PC-9 (cell line): ENCODE data around the gene DNAL4. TPM values are rescaled to one million over a fixed set of nuclear protein-coding genes. Genes with fewer than 3 reads are reported as not detected.

Experiments used
- BruUV-seq: library from RNA; stranded (reverse); fragments of 400-500 nt; replicated peaks from 2 replicates; lab custom pipeline; 2021; lab: Mats Ljungman, UMichigan
- CTCF ChIA-PET: fragments of 300-600 bp; sonication (Branson Sonifier 250); formaldehyde crosslinking; loops from one replicate; lab custom pipeline; 2022; ENCODE audit warnings: antibody characterized with exemption; lab: Charles Lee
- POLR2A ChIA-PET: fragments of 300-600 bp; sonication (Branson Sonifier 250); formaldehyde crosslinking; loops from one replicate; lab custom pipeline; 2022; ENCODE audit warnings: antibody characterized with exemption; ENCODE audit not compliant: unreplicated experiment; lab: Charles Lee
- DNase-seq, 2 experiments: peaks; one replicate each; pipeline versions ENCODE4 v3.0.0 to v3.0.0-alpha.2; 2015 to 2022; ENCODE audit warnings: mixed read lengths in 1 of 2
- H2AFZ ChIP-seq: fragments of 200-600 bp; sonication (generic); 2 replicates; pipeline ENCODE4 v1.8.1; 2017; ENCODE audit warnings: antibody characterized with exemption
- H3F3A ChIP-seq: fragments of 200-600 bp; sonication (generic); 2 replicates; pipeline ENCODE4 v1.8.1; 2017; ENCODE audit warnings: antibody characterized with exemption, mild to moderate bottlenecking, low read depth; ENCODE audit not compliant: insufficient read depth
- H3K27ac ChIP-seq: fragments of 200-600 bp; sonication (generic); 2 replicates; pipeline ENCODE4 v1.6.1; 2016; ENCODE audit warnings: mixed run types
- H3K27me3 ChIP-seq: fragments of 200-600 bp; sonication (generic); 2 replicates; pipeline ENCODE4 v1.6.1; 2016; ENCODE audit warnings: low read depth, mixed run types; ENCODE audit not compliant: insufficient read depth
- H3K36me3 ChIP-seq: fragments of 200-600 bp; sonication (generic); 2 replicates; pipeline ENCODE4 v1.6.1; 2016; ENCODE audit warnings: low read depth, mixed run types
- H3K4me1 ChIP-seq: fragments of 200-600 bp; sonication (generic); replicated peaks from 2 replicates; pipeline ENCODE4 v1.6.1; 2016; ENCODE audit warnings: mixed run types; ENCODE audit not compliant: insufficient read depth
- H3K4me2 ChIP-seq: fragments of 200-600 bp; sonication (generic); 2 replicates; pipeline ENCODE4 v1.6.1; 2017; ENCODE audit warnings: mixed run types
- H3K4me3 ChIP-seq: fragments of 200-600 bp; sonication (generic); 2 replicates; pipeline ENCODE4 v1.6.1; 2016; ENCODE audit warnings: mixed run types
- H3K79me2 ChIP-seq: fragments of 200-600 bp; sonication (generic); 2 replicates; pipeline ENCODE4 v1.6.1; 2017; ENCODE audit warnings: low read depth, mixed run types
- H3K9me2 ChIP-seq: fragments of 200-600 bp; sonication (generic); 2 replicates; pipeline ENCODE4 v1.8.1; 2017; ENCODE audit warnings: mild to moderate bottlenecking; ENCODE audit not compliant: insufficient read depth
- H3K9me3 ChIP-seq: fragments of 200-600 bp; sonication (generic); 2 replicates; pipeline ENCODE4 v1.8.1; 2016; ENCODE audit warnings: low read depth; ENCODE audit not compliant: insufficient read depth
- H4K20me1 ChIP-seq: fragments of 200-600 bp; sonication (generic); 2 replicates; pipeline ENCODE4 v1.8.1; 2017; ENCODE audit not compliant: insufficient read depth
- EZH2 ChIP-seq: fragments of 200-600 bp; sonication (generic); IDR thresholded peaks from 2 replicates; pipeline ENCODE4 v1.8.0; 2017; ENCODE audit warnings: antibody characterized with exemption, low read depth
- intact Hi-C: fragments of 100-400 bp; cut with micrococcal nuclease; formaldehyde crosslinking; loops from one replicate; pipeline ENCODE4 v1.10.0; 2022; ENCODE audit not compliant: unreplicated experiment
- total RNA-seq: library from RNA; stranded (reverse); gene quantifications from 2 replicates; pipeline ENCODE4 v1.2.3, GENCODE V29; 2021
- TF ChIP-seq, protein P1 (sequence below): fragments of 200-600 bp; sonication (generic); conservative IDR thresholded peaks from 2 replicates; pipeline ENCODE4 v1.6.1; 2017; ENCODE audit warnings: mixed run types, antibody characterized with exemption, mild to moderate bottlenecking, moderate library complexity

DNAL4 gene
- total RNA-seq, 1 experiment from 2014 or later = 50.3 TPM

DNA sequence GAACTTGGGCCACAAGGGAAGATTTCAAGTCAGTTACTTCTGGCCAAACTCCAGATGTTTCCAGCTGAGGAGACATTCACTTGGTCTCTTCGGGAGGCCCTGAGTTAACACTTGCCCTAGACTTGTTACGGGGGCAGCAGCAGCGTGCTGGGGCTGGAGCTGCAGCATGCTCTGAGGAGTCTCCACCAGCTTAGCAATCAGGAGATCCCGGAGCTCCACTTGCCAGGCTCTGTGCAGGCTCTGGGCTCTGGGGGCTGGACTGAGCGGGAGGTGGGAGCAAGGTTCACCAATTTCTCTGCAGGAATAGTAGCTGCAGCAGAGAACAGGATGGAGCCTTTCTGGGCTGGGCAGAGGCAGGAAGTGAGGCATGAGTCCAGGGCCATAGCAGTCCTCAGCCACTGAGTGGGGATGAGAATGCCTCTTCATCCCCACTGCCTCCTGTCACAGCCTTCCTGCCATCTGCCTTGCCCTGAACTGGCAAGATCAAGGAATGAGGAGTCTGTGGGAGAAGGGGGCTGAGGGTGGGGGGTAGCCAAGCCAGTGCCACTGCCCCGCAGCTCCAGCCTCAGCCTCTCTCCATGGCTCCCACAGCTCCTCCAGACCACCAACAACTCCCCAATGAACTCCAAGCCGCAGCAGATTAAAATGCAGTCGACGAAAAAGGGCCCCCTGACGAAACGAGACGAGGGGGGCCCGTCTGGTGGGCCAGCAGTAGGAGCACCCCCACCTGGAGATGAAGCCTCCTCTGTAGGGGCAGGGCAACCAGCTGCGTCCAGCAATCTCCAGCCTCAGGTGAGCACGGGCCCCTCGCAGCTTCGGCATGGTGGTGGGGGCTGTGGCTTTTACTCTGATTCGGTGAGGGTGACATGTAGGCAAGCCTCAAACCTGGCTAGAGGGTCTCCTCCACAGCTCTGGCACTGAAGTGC lies 64.8 kb downstream of the DNAL4 start:
- H3K4me1 ChIP-seq = peaks cover 3% of the 10 kb centered on the region; the same call in 1 of the 2 replicates
- peaks cover 60% of the 10 kb centered on the region for H3K36me3 ChIP-seq
- no peak for TF ChIP-seq EZH2
- TF ChIP-seq, protein P1, sequence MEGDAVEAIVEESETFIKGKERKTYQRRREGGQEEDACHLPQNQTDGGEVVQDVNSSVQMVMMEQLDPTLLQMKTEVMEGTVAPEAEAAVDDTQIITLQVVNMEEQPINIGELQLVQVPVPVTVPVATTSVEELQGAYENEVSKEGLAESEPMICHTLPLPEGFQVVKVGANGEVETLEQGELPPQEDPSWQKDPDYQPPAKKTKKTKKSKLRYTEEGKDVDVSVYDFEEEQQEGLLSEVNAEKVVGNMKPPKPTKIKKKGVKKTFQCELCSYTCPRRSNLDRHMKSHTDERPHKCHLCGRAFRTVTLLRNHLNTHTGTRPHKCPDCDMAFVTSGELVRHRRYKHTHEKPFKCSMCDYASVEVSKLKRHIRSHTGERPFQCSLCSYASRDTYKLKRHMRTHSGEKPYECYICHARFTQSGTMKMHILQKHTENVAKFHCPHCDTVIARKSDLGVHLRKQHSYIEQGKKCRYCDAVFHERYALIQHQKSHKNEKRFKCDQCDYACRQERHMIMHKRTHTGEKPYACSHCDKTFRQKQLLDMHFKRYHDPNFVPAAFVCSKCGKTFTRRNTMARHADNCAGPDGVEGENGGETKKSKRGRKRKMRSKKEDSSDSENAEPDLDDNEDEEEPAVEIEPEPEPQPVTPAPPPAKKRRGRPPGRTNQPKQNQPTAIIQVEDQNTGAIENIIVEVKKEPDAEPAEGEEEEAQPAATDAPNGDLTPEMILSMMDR = no peak
- CTCF ChIA-PET = interaction anchor here (0.5 kb wide), 1 partner anchor 14 kb away, joined by 3 read pairs; no protein-coding TSS in a partner anchor
- peaks cover 46% of the 10 kb centered on the region for H3F3A ChIP-seq
- no peak overlapping the region for H3K27ac ChIP-seq
- H3K9me3 ChIP-seq = no peaks in the 10 kb centered on the region
- intact Hi-C loops = no loop called here
- no peak overlapping the region for H3K4me3 ChIP-seq
- no peak for DNase-seq
- H3K27me3 ChIP-seq = no peaks in the 10 kb centered on the region
- H3K79me2 ChIP-seq = no peaks in the 10 kb centered on the region
- POLR2A ChIA-PET = interaction anchor here (0.6 kb wide), 2 partner anchors 14 to 24 kb away, joined by 12 to 14 read pairs; partner anchors contain the start of gene GTPBP1
- no peak overlapping the region for H2AFZ ChIP-seq
- H3K4me2 ChIP-seq = no peak overlapping the region
- BruUV-seq = no TSS peak
- peaks cover 33% of the 10 kb centered on the region for H4K20me1 ChIP-seq
- no peaks in the 10 kb centered on the region for H3K9me2 ChIP-seq

Other genes with a start within 250 kb of the DNAL4 start
- 5.6 and 6.3 TPM in 2 replicates for gene DMC1, start 224.0 kb downstream of the DNAL4 start, total RNA-seq
- 8.8 and 9.8 TPM in 2 replicates for gene FAM227A, start 137.8 kb downstream of the DNAL4 start, total RNA-seq
- gene CBY1, start 137.5 kb downstream of the DNAL4 start, total RNA-seq = 58.9 and 61.8 TPM in 2 replicates
- 106 and 120 TPM in 2 replicates for gene TOMM22, start 112.2 kb downstream of the DNAL4 start, total RNA-seq
- 102 and 110 TPM in 2 replicates for gene JOSD1, start 93.2 kb downstream of the DNAL4 start, total RNA-seq
- 79.3 and 94.7 TPM in 2 replicates for gene GTPBP1, start 88.2 kb downstream of the DNAL4 start, total RNA-seq
- gene SUN2, start 38.1 kb downstream of the DNAL4 start, total RNA-seq = 169 and 220 TPM in 2 replicates
- 14.7 and 23.8 TPM in 2 replicates for gene NPTXR, start 49.9 kb upstream of the DNAL4 start, total RNA-seq
- gene CBX6, start 78.1 kb upstream of the DNAL4 start, total RNA-seq = 131 and 136 TPM in 2 replicates
- gene APOBEC3A, start 163.5 kb upstream of the DNAL4 start, total RNA-seq = not detected in 2 replicates
- 66.5 and 83.6 TPM in 2 replicates for gene APOBEC3B, start 188.2 kb upstream of the DNAL4 start, total RNA-seq
- gene APOBEC3C, start 220.1 kb upstream of the DNAL4 start, total RNA-seq = 64.6 and 66.5 TPM in 2 replicates
- 23.7 and 33.6 TPM in 2 replicates for gene APOBEC3D, start 227.0 kb upstream of the DNAL4 start, total RNA-seq
- gene APOBEC3F, start 246.7 kb upstream of the DNAL4 start, total RNA-seq = 28.3 and 29.6 TPM in 2 replicates